ENCODE results near the gene MTA2.

GRCh38 chr11:62575837-62576236 is 25.8 kb downstream of the MTA2 start:
- no peak for TF ChIP-seq CTCF (IDR thresholded peaks at IDR 0.05)
- TF ChIP-seq POLR2A (IDR thresholded peaks at IDR 0.05), result no peak
